ENCODE results near the gene CAMK2D. TPM values are rescaled to one million over a fixed set of nuclear protein-coding genes. Genes with fewer than 3 reads are reported as not detected.

CAMK2D gene
- total RNA-seq, 1 experiment from 2014 or later, result 9.0 TPM

- no peak overlapping the region for H3K14ac ChIP-seq (ENCODE audit: insufficient read depth, low read length)
- Mint-ChIP-seq H3K4me1 (peaks cover 12 to 18% of the 10 kb centered on the region in 2 experiments), H3K27ac (no peak overlapping the region), H3K4me3 (no peak overlapping the region), H3K9me3 (no peaks in the 10 kb centered on the region), H3K36me3 (ENCODE audit: insufficient read depth in 1 of 3, low read depth in 3 of 3) (peaks cover 0 to 2% (median 0%) of the 10 kb centered on the region in 3 experiments; a peak in 1 of 7 replicates), H3K27me3 (ENCODE audit: low read depth) (no peaks in the 10 kb centered on the region)
- H2AFZ ChIP-seq (ENCODE audit: low read length), result no peak overlapping the region
- H3K9me3 ChIP-seq (ENCODE audit: control insufficient read depth, low read depth, low read length), result no peaks in the 10 kb centered on the region
- no peak overlapping the region for H3K9ac ChIP-seq (ENCODE audit: extremely low read depth, insufficient read length, low read length)
- no peak overlapping the region for H2BK120ac ChIP-seq (ENCODE audit: low read depth, low read length, poor library complexity, severe bottlenecking)
- no CpG with 5 or more reads among the region's 4 CpGs for WGBS (ENCODE audit: extremely low coverage, insufficient read length, low lambda C conversion rate)
- no peak overlapping the region for H2AK5ac ChIP-seq (ENCODE audit: insufficient read length, low read length)
- H3K79me2 ChIP-seq (ENCODE audit: insufficient read depth, low read length), result no peaks in the 10 kb centered on the region
- no peak overlapping the region for H3T11ph ChIP-seq (ENCODE audit: low read length)
- no peak overlapping the region for H4K8ac ChIP-seq (replicated peaks; ENCODE audit: insufficient read length, low read depth, low read length)
- H2BK20ac ChIP-seq (ENCODE audit: low read depth, low read length, poor library complexity, severe bottlenecking), result no peak overlapping the region
- no peak overlapping the region for H2BK5ac ChIP-seq (ENCODE audit: insufficient read length, low read length)
- H4K5ac ChIP-seq (ENCODE audit: insufficient read length, low read depth, low read length), result no peak overlapping the region
- no peak overlapping the region for H3K23ac ChIP-seq (ENCODE audit: insufficient read length, low read depth, low read length)
- DNase-seq, result no peak
- H3K27ac ChIP-seq (ENCODE audit: insufficient read length, low read depth, low read length), result no peak overlapping the region
- peaks cover 5% of the 10 kb centered on the region; the same call in 1 of the 2 replicates for H3K4me1 ChIP-seq (ENCODE audit: insufficient read depth, low read length)
- no peak overlapping the region for H3K4me2 ChIP-seq (ENCODE audit: insufficient read depth, insufficient read length, low read length)
- no peak overlapping the region for H3K18ac ChIP-seq (ENCODE audit: insufficient read length, low read depth, low read length)
- no peak overlapping the region for H2BK12ac ChIP-seq (ENCODE audit: insufficient read length, low read depth, low read length)
- H4K20me1 ChIP-seq (ENCODE audit: control insufficient read depth, insufficient read depth, insufficient read length), result no peaks in the 10 kb centered on the region
- H3K23me2 ChIP-seq (ENCODE audit: insufficient read length, low read depth, low read length, poor library complexity, severe bottlenecking), result no peaks in the 10 kb centered on the region
- no peak overlapping the region for H4K91ac ChIP-seq (ENCODE audit: insufficient read length, low read depth, low read length)
- H3K56ac ChIP-seq (ENCODE audit: insufficient read length, low read depth, low read length), result no peak overlapping the region
- H3K79me1 ChIP-seq (ENCODE audit: insufficient read depth, low read depth, low read length, poor library complexity, severe bottlenecking), result no peaks in the 10 kb centered on the region
- TF ChIP-seq CTCF (conservative IDR thresholded peaks at IDR 0.05), result no peak
- H2BK15ac ChIP-seq (ENCODE audit: low read depth, low read length), result no peak overlapping the region
- H3K4ac ChIP-seq (ENCODE audit: low read depth, low read length), result no peak overlapping the region
- H3K27me3 ChIP-seq (ENCODE audit: insufficient read depth, low read length), result no peaks in the 10 kb centered on the region
Observed at GRCh38 chr4:113587640-113588275, 173.8 kb downstream of the CAMK2D start.
